ENCODE data around the gene FHOD3.

The FHOD3 gene

DNA sequence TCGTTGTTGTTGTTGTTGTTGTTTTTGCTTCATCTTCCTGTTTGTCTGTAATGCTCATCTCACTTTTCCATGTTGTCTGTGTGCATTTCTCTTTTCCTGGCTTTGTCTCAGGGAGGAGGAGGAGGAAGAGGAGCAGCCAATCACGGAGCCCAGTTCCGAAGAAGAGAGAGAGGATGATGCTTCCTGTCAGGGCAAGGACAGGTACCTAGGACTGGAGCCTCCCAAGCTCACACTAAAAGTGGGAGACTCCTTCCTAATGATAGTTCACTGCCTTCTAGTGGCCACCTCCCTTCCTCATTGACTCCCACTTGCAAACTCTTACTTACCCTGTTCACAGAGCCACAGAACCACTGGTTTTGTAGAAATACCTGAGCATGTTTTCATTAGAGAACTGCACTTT lies 351.7 kb downstream of the FHOD3 start:
- DNase-seq (ENCODE audit: low read depth in 2 of 2, low spot score in 1 of 2), result no peak

DNA sequence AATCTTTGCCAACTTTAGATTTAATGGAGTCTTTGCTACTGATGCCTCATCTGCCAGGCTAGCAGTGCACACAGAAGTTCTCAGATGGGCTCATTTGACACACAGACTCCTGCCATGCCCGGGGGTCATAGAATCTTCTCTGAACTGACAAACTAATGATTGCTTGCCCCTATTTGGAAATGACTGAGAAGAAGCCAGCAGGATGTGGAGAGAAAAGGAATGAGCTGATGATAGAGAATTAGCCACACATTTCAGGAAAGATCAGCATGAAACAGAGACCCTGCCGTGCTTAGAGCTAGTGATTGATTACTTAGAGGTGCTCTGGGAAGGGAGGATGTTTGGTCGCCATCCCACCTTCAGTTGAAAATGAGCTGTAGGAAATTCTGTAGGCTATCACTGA lies 352.8 kb downstream of the FHOD3 start:
- DNase-seq (ENCODE audit: low read depth in 2 of 2, low spot score in 1 of 2), result no peak

DNA sequence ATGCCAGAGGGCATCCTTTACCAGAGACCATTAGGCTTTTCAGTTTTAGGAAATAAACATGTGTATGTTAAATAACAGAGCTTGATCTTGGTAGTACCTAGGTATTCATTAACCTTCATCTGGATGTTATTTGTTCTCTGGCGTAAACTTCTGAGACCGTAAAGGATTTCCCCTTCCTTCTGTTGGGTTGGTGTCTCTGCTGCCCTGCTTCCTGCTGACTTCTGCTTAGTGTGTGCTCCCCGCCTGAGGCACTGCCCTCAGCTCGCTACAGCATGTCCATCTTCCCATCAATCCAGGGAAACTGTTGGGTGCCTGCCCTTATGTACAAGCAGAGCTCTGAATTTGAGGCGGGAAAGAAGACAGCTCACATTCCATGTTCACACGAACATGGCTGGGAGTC lies 353.4 kb downstream of the FHOD3 start:
- DNase-seq (ENCODE audit: low read depth in 2 of 2, low spot score in 1 of 2), result no peak

DNA sequence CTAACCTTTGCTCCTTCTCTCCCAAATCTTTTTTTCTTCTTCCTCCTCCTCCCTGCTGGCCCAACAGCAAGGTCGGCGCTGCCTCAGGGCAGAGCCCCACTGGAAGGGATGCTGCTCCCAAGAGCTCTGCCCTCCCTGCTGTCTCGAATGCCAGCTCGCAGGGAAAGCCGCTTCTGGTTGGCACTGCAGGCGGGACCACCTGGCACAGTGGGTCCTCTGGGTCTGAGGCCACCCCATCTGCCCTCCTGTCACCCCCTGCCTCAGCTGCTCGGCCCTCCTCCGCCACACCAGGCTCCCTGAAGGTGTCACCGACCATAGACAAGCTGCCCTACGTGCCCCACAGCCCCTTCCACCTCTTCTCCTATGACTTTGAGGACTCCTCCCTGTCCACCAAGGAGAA lies 355.0 kb downstream of the FHOD3 start:
- DNase-seq (ENCODE audit: low read depth in 2 of 2, low spot score in 1 of 2), result no peak

DNA sequence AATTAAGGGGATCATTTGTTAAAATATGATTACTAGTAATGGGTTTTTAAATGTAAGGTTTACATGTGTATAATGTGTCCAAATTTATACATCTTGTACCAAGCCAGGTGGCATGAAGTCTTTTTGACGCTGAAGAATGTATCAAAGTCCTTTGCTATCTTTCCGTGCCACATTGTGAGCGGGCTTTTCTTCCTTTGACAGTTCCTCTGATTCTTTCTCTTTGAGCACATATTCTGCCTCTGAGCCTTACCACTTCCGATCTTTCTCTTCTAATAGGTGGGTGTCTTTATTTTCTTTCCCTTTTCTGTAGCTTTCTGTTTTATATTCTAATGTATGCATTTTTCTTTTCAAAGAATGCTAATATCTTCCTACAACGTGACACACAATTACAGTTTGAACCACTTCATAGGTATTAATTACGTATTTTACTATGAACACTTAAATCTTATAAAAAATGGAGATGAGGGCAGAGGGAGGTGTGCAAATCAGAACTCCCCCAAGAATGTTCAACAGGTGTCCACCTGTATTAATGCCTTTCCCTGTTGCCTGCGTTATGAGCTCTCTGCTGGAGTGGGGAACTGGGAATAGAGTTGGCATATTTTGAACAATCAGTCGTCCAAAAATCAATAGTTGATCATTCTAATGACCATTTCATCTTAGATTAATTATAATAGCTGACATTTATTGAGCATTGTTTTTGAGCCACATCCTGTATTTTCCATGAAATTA lies 355.8 kb downstream of the FHOD3 start:
- DNase-seq (ENCODE audit: low read depth in 2 of 2, low spot score in 1 of 2), result no peak

DNA sequence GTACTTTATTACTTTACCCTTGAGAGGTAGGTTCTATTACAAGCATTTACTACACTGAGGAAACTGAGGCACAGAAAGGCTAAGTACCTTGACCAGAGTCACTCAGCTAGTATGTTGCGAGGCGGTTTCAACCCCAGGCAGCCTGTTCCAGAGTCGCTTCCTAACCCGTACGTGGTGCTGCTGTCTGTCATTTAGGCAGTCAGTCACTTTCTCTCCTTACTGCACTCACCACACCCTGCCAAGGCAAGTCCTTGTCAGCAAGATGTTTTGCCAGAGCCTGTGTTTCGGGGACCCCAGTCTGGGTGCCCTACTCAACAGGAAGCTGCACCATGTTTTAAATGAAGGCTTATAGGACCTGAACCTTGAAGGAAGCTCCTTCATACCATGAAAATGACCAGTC lies 356.4 kb downstream of the FHOD3 start:
- DNase-seq (ENCODE audit: low read depth in 2 of 2, low spot score in 1 of 2), result no peak

DNA sequence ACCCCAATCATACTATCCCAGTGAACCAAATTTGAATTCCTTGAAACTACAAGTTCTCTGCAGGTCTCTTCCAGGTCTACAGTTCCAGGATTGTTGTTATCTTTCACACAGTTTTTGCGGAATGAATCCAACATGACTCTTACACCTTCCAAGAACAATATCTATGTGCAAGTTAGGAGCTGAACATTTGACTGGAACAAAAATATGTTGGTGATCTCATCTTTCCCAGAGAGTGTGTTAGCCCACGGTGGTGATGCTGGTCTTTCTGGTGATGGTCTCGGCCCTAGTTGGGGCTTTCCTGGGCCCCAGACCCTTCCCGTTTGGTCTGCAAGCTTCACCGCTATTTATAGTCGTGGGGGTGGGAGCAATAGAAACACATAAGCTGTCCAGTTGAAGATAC lies 357.6 kb downstream of the FHOD3 start:
- no peak for DNase-seq (ENCODE audit: low read depth in 2 of 2, low spot score in 1 of 2)

DNA sequence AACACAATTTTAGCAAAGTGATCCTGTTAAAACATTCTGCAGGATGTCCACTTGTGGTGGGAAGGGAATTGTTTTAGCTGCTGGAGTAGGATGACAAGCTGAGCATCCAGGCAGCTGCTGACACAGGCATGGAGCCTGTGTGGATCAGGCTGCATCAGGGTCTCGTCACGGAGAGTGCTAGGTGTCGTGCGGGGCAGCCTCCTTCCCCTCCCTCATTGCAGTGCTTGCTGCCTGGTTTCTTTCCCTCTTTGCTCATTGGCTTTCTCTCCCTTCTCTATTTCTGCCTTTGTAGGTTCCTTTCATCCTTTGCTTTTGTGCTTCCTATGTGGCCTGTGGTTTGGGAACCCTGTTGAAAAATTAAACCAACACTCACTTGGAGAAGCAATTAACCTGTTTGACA lies 358.4 kb downstream of the FHOD3 start:
- no peak for DNase-seq (ENCODE audit: low read depth in 2 of 2, low spot score in 1 of 2)

DNA sequence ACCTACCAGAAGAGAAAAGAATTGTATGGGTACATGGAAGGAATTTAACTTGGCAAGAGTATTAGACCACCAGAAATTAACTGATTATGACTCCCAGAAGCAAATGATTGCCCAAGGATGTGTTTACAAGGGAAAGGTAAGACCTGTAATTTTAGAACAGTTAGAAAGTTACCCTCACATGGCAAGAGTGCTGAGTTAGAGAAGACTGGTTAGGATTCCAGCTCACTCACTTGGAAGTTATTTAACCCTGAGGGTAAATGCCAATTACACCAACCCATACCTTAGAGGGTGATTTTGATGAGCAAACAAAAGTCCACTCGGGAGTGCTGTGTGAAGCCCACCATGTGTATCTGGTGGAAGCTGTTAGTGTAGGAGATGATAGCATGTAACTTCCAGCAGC lies 361.1 kb downstream of the FHOD3 start:
- DNase-seq (ENCODE audit: low read depth in 2 of 2, low spot score in 1 of 2), result no peak

DNA sequence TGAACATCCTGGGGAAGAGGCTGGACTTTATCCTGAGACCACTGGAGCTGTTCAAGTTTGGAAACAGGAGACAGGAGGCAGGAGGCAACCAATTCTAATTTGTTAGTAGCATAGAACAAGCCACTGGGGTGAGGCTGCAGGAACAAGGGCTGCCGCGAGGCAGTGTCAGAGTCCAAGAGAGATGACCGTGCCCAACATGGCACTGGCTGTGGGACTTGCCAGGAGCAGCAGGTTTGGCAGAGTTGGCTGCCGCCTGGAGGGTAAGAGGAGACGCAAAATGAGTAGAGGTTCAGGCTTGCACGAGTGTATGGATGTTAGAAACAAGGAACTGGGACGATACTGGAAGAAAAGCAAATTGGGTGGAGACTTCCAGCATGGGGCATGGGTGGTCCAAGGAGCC lies 362.8 kb downstream of the FHOD3 start:
- no peak for DNase-seq (ENCODE audit: low read depth in 2 of 2, low spot score in 1 of 2)

DNA sequence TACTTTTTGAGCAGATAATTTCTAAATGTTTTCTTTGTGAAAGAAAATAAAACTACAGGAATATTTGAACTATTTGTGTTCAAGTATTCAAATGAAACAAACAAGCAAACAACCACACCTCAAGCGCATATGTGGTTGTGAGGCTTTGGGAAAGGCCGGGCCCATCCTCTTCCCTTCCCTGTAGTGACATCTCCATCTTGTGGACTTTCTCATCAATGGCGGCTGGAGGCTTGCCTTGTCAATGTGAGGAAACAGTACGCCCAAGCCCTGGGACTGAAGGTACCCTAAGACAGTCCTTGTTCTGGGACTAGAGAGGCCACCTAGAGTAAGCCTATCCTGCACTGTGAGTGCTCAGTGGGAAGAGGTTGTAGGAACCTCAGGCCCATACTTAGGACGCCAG lies 364.5 kb downstream of the FHOD3 start:
- no peak for DNase-seq (ENCODE audit: low read depth in 2 of 2, low spot score in 1 of 2)

DNA sequence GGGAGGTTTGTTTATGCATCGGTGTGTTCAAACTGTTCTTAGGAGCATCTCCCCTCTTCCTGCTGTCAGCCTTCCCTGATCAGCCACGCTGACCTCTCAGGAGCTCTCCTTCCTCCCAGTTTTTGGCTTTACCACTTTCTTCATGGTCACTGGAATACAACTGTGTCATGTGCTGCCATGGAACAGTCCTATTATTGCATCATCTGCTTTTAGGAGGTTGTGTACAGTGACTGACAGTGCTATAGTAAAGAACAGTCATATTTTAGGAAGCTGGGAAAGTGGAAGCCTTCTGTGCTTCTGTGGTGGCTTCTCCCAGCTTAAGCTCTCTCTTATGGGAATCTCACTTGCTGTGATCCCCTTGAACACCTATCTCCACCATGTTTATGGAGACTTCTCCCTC lies 365.8 kb downstream of the FHOD3 start:
- no peak for DNase-seq (ENCODE audit: low read depth in 2 of 2, low spot score in 1 of 2)

DNA sequence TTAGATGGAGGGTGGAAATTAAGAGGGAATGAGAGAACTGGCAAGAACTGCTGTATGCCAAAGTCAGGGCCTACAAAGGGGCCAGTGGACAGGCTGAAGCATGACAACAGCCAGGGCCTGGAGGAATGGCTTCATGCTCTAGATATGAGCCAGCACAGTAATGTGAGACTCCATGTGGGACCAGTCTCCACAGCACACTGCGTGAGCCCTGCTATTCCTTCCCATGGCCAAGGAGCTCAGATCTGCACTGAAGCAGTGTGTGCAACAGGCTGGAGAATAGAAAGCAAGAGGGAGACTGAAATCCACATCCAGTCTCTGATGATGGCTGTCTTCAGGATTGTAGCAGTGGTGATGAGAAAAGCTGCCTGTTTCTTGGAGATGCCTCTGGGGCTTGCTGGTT lies 368.4 kb downstream of the FHOD3 start:
- no peak for DNase-seq (ENCODE audit: low read depth in 2 of 2, low spot score in 1 of 2)

DNA sequence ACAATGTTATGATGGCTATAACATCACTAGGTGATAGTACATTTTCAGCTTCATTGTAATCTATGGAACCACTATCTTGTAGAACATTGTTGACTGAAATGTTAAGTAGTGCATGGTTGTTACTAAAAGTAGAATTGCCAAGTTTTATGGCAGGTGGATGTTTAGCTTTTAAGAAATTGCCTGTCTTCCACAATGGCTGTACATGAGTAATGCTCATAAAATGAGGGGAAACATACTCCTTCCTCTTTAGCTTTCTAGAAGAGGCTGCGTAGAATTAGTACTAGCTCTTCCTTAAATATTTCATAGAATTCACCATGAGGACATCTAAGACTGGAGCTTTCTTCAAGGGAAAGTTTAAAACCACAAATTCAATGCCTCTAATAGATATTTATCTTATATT lies 370.3 kb downstream of the FHOD3 start:
- no peak for DNase-seq (ENCODE audit: low read depth in 2 of 2, low spot score in 1 of 2)

DNA sequence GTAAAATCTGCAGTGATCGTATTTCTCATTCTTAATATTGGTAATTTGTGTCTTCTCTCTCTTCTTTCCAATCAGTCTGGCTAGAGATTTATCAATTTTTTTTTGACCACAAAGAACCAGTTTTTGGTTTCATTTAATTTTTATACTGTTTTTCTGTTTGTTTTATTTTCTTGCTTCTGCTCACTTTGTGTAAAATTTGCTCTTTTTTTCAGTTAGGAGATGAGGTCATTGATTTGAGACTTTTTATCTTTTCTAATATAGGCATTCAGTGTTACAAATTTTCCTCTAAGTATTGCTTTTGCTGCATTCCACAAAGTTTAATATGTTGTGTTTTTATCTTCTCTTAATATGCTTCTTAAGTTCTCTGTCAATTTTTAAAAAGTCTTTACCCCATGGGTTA lies 370.8 kb downstream of the FHOD3 start:
- DNase-seq (ENCODE audit: low read depth in 2 of 2, low spot score in 1 of 2), result no peak

DNA sequence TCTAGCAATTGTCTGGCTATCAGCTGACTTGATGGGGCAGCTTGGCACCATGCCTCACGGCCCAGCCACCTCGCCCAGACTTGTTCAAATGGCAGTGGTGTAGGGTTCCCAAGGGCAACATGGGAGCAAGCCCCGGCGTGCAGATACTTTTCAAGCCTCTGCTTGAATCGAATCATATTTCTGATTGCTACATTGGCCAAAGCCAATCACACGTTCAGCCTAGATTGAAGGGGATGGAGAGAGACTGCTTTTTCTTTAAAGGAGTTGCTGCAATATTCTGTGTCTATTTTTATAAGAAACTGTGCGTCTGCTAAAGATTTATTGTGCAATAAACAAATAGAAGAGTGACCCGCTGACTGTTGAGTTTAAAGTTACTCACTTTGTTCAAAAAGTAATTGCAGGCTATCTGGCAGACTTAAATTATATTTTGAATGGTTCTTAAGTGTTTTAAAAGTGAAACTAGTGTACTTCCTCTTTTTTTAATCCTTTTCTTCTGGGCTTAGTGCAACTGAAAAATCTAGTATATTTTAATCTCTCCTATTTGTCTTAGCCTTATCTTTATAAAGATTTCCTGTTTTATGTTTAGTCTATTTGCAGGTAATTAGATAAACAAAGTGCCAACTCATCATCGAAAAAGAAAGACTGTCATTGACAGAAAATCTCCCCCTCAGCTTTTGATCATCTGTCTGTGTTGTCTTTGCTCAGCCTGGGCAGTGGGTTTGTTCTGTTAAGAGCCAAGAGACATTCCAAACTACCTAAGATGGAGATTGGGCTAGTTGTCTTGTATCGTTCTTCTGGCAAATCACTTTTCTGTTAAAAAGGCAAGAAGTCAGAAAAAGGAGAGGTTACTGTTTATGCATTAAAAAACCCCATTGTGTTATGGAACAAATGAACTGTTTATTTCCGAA lies 375.2 kb downstream of the FHOD3 start:
- no peak for DNase-seq (ENCODE audit: low read depth in 2 of 2, low spot score in 1 of 2)

DNA sequence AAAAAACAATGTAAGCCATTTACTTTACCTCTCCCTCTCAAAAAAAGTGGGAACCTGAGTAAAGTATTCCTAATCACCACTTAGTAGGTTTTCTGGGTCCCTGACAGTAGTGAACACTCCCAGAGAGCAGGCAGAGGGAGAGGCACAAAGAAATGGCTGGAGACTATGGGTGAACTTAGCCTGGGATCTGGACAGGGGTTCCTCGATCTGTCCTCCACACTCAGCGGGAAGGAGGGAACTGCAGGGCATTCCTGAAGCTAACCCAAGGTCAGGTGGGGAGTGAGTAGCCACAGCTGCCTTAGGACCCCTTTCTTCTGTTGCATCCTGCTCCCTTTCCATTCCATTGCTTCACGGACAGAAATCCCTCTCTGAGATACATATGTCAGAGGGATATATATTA lies 375.9 kb downstream of the FHOD3 start:
- no peak for DNase-seq (ENCODE audit: low read depth in 2 of 2, low spot score in 1 of 2)

DNA sequence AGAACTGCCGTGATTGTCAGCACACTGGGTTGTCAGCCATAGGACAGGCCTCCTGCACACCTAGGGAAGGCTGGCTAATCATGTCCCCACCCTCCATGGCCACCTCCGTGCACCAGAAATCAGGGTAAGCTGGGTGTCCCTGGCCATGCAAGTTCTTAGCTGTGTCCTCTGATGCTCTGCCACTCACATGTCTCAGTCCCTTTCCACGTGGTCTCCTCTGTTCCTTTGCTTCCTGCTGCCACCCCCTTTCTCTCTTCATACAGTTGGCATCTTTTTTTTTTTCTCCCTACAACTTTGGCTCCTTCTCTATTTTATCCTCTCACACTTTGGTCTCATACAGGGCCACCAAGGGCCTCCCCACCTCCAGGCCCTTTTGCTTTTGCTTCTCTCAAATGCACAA lies 377.6 kb downstream of the FHOD3 start:
- no peak for DNase-seq (ENCODE audit: low read depth in 2 of 2, low spot score in 1 of 2)

DNA sequence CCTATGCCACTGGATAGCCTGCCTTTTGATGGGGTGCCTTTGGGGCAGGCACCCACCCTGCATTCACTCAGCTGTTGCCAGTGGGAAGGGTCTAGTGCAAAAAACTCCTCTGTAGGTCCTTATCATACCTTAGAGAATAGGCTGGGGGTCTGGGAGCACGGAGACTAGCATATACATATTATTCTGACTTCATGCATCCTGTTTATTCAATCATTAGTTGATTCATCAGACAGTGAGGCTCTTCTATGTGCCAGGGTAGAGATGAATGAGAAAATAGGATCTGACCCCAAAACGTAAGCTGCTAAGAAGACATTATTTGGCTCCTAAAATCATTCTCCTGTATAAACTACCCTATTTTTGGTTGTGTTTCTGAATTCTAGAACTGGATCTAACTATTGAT lies 378.0 kb downstream of the FHOD3 start:
- DNase-seq (ENCODE audit: low read depth in 2 of 2, low spot score in 1 of 2), result no peak

DNA sequence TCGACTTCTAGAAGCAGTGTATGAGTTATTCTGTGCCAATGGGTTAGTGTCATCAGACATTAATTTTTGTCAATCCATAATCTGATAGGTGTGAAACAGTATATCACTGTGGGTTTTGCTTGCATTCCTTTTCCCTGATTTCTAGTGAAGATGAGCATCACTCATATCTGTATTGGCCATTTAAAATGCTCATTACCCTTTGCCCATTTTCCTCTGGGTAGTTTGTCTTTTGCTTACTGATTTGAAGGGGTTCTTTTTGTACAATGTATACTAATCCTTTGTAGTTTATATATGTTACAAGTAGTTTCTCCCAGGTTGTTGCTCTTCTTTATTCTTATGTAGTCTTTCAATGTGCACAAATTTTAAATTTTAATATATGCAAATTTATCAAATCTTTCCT lies 379.1 kb downstream of the FHOD3 start:
- DNase-seq (ENCODE audit: low read depth in 2 of 2, low spot score in 1 of 2), result no peak

DNA sequence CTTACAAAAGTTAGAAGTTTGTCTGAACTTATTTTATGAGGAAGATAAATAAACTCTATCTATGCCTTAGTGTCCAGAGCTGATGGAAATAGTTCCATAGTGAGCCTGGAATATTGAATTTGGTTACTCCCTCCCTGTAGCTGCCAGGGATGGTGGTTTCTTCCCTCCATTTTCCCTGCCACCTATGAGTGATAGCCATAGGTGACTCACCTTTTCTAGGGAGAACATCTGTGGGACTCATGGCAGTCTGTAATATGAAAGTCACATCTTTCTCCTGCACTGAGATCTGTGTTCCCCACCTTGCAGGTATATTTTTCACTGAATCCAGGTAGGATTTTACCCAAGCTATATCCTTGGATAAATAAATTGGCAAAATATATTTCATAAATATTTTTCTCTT lies 382.5 kb downstream of the FHOD3 start:
- no peak for DNase-seq (ENCODE audit: low read depth in 2 of 2, low spot score in 1 of 2)

DNA sequence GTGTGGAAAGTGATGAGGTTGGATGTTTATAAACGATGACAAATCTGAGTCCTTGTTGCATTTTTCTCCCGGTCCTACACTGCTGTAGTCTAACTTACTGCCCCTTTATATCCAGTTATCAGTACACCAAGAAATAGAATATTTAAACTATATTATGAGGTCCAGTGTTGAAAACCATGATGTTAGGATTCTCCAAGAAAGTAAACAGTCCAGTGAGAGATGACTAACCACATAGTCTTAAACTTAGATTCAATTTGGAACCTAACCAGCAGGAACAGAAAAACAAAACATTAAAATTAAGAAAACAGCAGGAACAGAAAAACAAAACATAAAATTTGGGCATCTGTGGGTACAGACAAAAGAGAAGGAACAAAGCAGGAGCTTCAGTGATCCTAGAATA lies 388.1 kb downstream of the FHOD3 start:
- DNase-seq (ENCODE audit: low read depth in 2 of 2, low spot score in 1 of 2), result no peak

Measured in stimulated activated CD8-positive, alpha-beta memory T cell treated with anti-CD3 and anti-CD28 coated beads, Interleukin-4, amount 100 ng/mL, for 1 hour (primary cell).